ENCODE measurements around the gene SFXN1. TPM values are rescaled to one million over a fixed set of nuclear protein-coding genes. Genes with fewer than 3 reads are reported as not detected.
"Not testable (repeated sequence)": the region's sequence is repeated elsewhere in the genome, so short reads cannot be mapped to it uniquely, and the experiment has no call there.

The SFXN1 gene
- total and polyA plus RNA-seq, 2 of the 4 experiments (the other 2 are of a cell fraction) = 131 to 410 TPM

GRCh38 chr5:175454338-175454737, 24.0 kb upstream of the SFXN1 start:
- H3K4me3 ChIP-seq (ENCODE audit: insufficient read depth, low read depth, low read length); H2AK5ac ChIP-seq (ENCODE audit: low read depth, low read length); H2BK120ac ChIP-seq (ENCODE audit: low read depth, low read length); H3K9me1 ChIP-seq (ENCODE audit: insufficient read depth, low read length); H4K20me1 ChIP-seq (ENCODE audit: insufficient read depth, low read length); H2AK9ac ChIP-seq (replicated peaks; ENCODE audit: low read depth, low read length, poor library complexity); H3K4me2 ChIP-seq (ENCODE audit: low read depth, low read length); dilution Hi-C loops (cut with HindIII; ENCODE audit: low sequenced_read_pairs, unreplicated experiment); ATAC-seq (ENCODE audit: low read depth); H3K23ac ChIP-seq (ENCODE audit: low read depth, low read length); H3K14ac ChIP-seq (replicated peaks; ENCODE audit: low read depth, low read length); H4K91ac ChIP-seq (ENCODE audit: insufficient read depth, low read depth, low read length); H2BK5ac ChIP-seq (ENCODE audit: low read depth, low read length, poor library complexity, severe bottlenecking); H2AFZ ChIP-seq (replicated peaks; ENCODE audit: low read length, poor library complexity); H3K9ac ChIP-seq (ENCODE audit: low read depth, low read length); H3K27ac ChIP-seq (ENCODE audit: insufficient read depth, low read length); DNase-seq; H3K79me1 ChIP-seq (ENCODE audit: low read depth in 1 of 2, low read length in 2 of 2); H4K8ac ChIP-seq (ENCODE audit: low read depth in 2 of 2, low read length in 2 of 2); in situ Hi-C loops (cut with MboI; ENCODE audit: low sequenced_read_pairs); H2BK15ac ChIP-seq (ENCODE audit: low read depth, low read length); POLR2A ChIA-PET (ENCODE audit: unreplicated experiment); H3K18ac ChIP-seq (ENCODE audit: low read depth, low read length); BruUV-seq (replicated peaks); H3K36me3 ChIP-seq (ENCODE audit: control insufficient read depth, insufficient read depth, low read length); H3K9me3 ChIP-seq (ENCODE audit: control insufficient read depth, insufficient read depth, low read length); H3K56ac ChIP-seq (ENCODE audit: extremely low read depth, insufficient read depth, low read length); H2BK20ac ChIP-seq (ENCODE audit: low read depth, low read length); CTCF ChIA-PET; H4K5ac ChIP-seq (ENCODE audit: low read depth, low read length); H3K4me1 ChIP-seq (ENCODE audit: control insufficient read depth, insufficient read depth, low read length); H3K4ac ChIP-seq (ENCODE audit: low read depth, low read length); intact Hi-C loops (cut with micrococcal nuclease): not testable (repeated sequence)
- WGBS, 2 experiments (ENCODE audit: extremely low coverage in 2 of 2, insufficient read length in 1 of 2) = no CpG with 5 or more reads among the region's 5 CpGs
- H3K27me3 ChIP-seq (ENCODE audit: control insufficient read depth, insufficient read depth, low read length) = peaks cover 12% of the 10 kb centered on the region
